22Rv1 (cell line): ENCODE measurements around the gene KRTAP1-1.

Experiments used
- ZFX ChIP-seq: fragments of 450-650 bp; IDR thresholded peaks from 2 replicates; pipeline ENCODE4 v1.6.1; 2017; ENCODE audit warnings: antibody characterized with exemption, borderline replicate concordance
- TF ChIP-seq, protein P1 (sequence below): fragments of 450-650 bp; IDR thresholded peaks from 2 replicates; pipeline ENCODE4 v1.5.1; 2017; ENCODE audit warnings: mild to moderate bottlenecking

GRCh38 chr17:41065829-41066624 is 24.8 kb upstream of the KRTAP1-1 start, which contains the start of gene KRTAP2-4:
- TF ChIP-seq, protein P1, sequence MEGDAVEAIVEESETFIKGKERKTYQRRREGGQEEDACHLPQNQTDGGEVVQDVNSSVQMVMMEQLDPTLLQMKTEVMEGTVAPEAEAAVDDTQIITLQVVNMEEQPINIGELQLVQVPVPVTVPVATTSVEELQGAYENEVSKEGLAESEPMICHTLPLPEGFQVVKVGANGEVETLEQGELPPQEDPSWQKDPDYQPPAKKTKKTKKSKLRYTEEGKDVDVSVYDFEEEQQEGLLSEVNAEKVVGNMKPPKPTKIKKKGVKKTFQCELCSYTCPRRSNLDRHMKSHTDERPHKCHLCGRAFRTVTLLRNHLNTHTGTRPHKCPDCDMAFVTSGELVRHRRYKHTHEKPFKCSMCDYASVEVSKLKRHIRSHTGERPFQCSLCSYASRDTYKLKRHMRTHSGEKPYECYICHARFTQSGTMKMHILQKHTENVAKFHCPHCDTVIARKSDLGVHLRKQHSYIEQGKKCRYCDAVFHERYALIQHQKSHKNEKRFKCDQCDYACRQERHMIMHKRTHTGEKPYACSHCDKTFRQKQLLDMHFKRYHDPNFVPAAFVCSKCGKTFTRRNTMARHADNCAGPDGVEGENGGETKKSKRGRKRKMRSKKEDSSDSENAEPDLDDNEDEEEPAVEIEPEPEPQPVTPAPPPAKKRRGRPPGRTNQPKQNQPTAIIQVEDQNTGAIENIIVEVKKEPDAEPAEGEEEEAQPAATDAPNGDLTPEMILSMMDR, result no peak
- no peak for TF ChIP-seq ZFX
